H1 (cell line): Measurements from ENCODE around the gene ENDOG. TPM values are rescaled to one million over a fixed set of nuclear protein-coding genes. Genes with fewer than 3 reads are reported as not detected.

ENCODE experiments used
- TAF1 ChIP-seq: IDR thresholded peaks from 2 replicates; pipeline ENCODE4 v1.6.1; 2011; ENCODE audit warnings: mild to moderate bottlenecking, low read depth, low read length
- YY1 ChIP-seq: IDR thresholded peaks from 2 replicates; pipeline ENCODE4 v1.6.1; 2011; ENCODE audit warnings: low read depth, mild to moderate bottlenecking, low read length
- polyA plus RNA-seq, 7 experiments: library from polyadenylated mRNA; depleted of rRNA in 3 of 7; stranded (reverse) in 5 of 7; unstranded in 2 of 7; fragments of >200 nt in 5 of 7; fragments of 200-250 nt in 2 of 7; gene quantifications; 1 replicate in 5 of 7; 2 replicates in 1 of 7; 4 replicates in 1 of 7; pipeline versions ENCODE4 v1.2.1 to v1.2.3, GENCODE V29; 2011 to 2013; ENCODE audit warnings: missing spikeins in 2 of 7, mixed read lengths in 2 of 7
- total RNA-seq: library from RNA; stranded (reverse); fragmentation: NEBNext Ultra II Directional; extraction: Animal tissue kit (Norgen Biotek cat#: 25700); gene quantifications from 2 replicates; pipeline ENCODE4 v1.2.1, GENCODE V29; 2021

The ENDOG gene
- total and polyA plus RNA-seq, 2 of the 8 experiments (the other 6 are each of a cell fraction or from before 2014, with no cell fraction given), result 17.5 to 23.4 TPM

- no peak for TF ChIP-seq YY1
- TF ChIP-seq TAF1, result no peak
Observed at GRCh38 chr9:128860937-128861336, 42.6 kb downstream of the ENDOG start (continued).
